Measurements from ENCODE around the gene FAM98A. TPM values are rescaled to one million over a fixed set of nuclear protein-coding genes. Genes with fewer than 3 reads are reported as not detected.

The FAM98A gene
- 10 to 100 TPM; 19.9 to 53.2 (median 21.3) TPM for total RNA-seq
- polyA plus RNA-seq = 10 to 100 TPM; 11.8 to 28.6 (median 16.8) TPM

DNA sequence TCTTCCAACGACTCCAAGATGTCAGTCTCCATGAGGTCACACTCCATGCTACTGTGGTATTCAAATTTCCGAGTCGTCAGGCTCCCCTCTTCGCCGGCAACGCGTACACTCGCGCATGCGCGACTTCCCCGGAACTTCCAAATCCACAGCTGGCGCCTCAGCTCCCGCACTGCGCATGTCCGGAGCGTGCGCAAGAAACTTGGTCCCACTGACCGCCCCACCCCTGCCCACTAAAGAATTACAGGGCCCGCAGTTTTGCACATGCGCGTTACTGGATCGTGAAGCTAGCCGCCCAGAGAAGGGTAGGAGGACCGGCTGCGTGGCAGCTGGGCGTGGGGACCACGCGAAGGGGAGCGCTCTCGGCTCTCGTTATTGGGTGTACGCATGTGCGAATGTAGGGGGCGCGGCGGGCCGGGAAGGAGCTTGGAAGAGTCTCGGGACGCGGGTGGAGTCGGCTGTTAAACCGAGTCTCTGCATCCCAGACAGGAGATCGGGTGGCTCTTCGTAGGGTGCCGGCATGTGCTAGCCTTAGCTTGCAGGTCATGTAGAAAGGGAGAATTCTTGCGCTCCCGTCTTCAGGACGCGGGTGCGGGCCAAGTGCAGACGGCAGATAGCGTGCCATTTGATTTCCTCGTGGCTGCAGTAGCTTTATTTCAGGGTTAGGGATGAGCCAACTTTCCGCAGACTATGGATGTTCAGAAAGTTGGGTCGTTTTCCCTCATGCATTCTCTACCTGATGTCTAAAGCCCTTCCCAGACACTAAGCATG, at the start of gene FAM98A:
FAM98A (minus strand) TSS at position 125 of the 768 bp plus-strand sequence; CDS start at position 47, 78 bp downstream.
- peak within 1 kb of the TSS; percentile 86 to 96 (median 88) for H3K4me3 ChIP-seq
- H3K27ac ChIP-seq = peak within 1 kb of the TSS; percentile 86 to 90 (median 88)
- intact Hi-C loops (cut with DNase I) = no loop called here
- WGBS, 2 donors = 0 to 1% methylated on average over 56 of the region's 56 CpGs
- DNase-seq = peak; percentile 99
- no peaks in the 10 kb centered on the region for H3K9me3 ChIP-seq
- H3K27me3 ChIP-seq = no peaks in the 10 kb centered on the region
- TF ChIP-seq, protein P1, sequence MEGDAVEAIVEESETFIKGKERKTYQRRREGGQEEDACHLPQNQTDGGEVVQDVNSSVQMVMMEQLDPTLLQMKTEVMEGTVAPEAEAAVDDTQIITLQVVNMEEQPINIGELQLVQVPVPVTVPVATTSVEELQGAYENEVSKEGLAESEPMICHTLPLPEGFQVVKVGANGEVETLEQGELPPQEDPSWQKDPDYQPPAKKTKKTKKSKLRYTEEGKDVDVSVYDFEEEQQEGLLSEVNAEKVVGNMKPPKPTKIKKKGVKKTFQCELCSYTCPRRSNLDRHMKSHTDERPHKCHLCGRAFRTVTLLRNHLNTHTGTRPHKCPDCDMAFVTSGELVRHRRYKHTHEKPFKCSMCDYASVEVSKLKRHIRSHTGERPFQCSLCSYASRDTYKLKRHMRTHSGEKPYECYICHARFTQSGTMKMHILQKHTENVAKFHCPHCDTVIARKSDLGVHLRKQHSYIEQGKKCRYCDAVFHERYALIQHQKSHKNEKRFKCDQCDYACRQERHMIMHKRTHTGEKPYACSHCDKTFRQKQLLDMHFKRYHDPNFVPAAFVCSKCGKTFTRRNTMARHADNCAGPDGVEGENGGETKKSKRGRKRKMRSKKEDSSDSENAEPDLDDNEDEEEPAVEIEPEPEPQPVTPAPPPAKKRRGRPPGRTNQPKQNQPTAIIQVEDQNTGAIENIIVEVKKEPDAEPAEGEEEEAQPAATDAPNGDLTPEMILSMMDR (IDR thresholded peaks at IDR 0.05) = no peak
- peak; percentile 50 to 78 (median 74) for TF ChIP-seq POLR2AphosphoS5 (IDR thresholded peaks at IDR 0.05)
- TF ChIP-seq POLR2A (IDR thresholded peaks at IDR 0.05) = no peak
- TF ChIP-seq EP300 (IDR thresholded peaks at IDR 0.05) = no peak
- H3K36me3 ChIP-seq = peaks cover 0 to 6% (median 0%) of the 10 kb centered on the region in 4 donors
- peaks cover 0 to 26% (median 15%) of the 10 kb centered on the region in 4 donors for H3K4me1 ChIP-seq

DNA sequence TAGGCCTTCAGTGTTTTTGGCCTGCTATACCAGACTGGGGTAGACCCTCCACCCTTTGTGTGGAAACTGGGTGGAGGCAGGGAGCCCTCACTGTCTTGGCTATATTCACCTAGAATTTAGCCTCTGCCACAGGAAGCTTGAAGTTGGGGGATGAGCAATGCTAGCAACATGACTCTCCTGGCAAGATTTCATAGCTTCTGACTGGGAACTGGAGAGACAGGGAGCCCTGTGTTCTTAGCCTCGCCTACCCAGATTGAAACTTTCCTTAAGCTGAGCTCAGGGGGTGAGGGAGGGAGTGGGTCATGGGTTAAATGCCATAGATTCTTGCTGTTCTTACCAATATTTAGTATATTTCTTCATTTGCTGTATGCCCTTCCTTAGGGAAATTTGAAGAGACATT, 46.8 kb upstream of the FAM98A start:
- TF ChIP-seq POLR2A (IDR thresholded peaks at IDR 0.05) (no peak), POLR2AphosphoS5 (IDR thresholded peaks at IDR 0.05) (no peak), EP300 (IDR thresholded peaks at IDR 0.05) (no peak)
- TF ChIP-seq, protein P1 (IDR thresholded peaks at IDR 0.05) = no peak
- H3K27me3 ChIP-seq = no peaks in the 10 kb centered on the region
- no peak overlapping the region for H3K27ac ChIP-seq
- H3K36me3 ChIP-seq = no peaks in the 10 kb centered on the region
- no peaks in the 10 kb centered on the region for H3K9me3 ChIP-seq
- H3K4me1 ChIP-seq = no peaks in the 10 kb centered on the region
- no peak for DNase-seq
- WGBS, 2 donors = 21 to 54% methylated on average over 1 of the region's 1 CpG
- no peak overlapping the region for H3K4me3 ChIP-seq
- intact Hi-C loops (cut with DNase I) = no loop called here

DNA sequence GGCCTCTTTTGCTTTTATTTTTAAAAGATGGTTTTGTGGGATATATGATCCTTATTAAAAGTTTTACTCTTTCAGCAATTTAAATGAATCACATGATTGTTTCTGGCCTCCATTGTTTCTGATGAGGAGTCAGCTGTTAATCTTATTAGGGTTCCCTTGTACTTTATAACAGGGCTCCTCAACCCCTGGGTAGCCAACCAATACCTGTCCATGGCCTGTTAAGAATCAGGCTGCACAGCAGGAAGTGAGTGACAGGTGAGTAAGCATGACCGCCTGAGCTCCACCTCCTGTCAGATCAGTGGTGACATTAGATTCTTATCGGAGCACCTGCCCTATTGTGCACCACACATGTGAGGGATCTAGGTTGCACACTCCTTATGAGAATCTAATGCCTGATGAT, 45.1 kb upstream of the FAM98A start:
- no peak for DNase-seq
- H3K36me3 ChIP-seq = no peaks in the 10 kb centered on the region
- intact Hi-C loops (cut with DNase I) = no loop called here
- WGBS, 2 donors = 89 to 97% methylated on average over 2 of the region's 2 CpGs
- no peaks in the 10 kb centered on the region for H3K27me3 ChIP-seq
- no peaks in the 10 kb centered on the region for H3K9me3 ChIP-seq
- no peak overlapping the region for H3K27ac ChIP-seq
- H3K4me3 ChIP-seq = no peak overlapping the region
- no peaks in the 10 kb centered on the region for H3K4me1 ChIP-seq
- no peak for TF ChIP-seq POLR2A (IDR thresholded peaks at IDR 0.05)
- no peak for TF ChIP-seq EP300 (IDR thresholded peaks at IDR 0.05)
- no peak for TF ChIP-seq POLR2AphosphoS5 (IDR thresholded peaks at IDR 0.05)
- TF ChIP-seq, protein P1 (IDR thresholded peaks at IDR 0.05) = no peak

- WGBS, 2 donors = 38 to 42% methylated on average over 1 of the region's 1 CpG
- Histone ChIP-seq H3K9me3 (no peaks in the 10 kb centered on the region), H3K4me1 (no peaks in the 10 kb centered on the region), H3K4me3 (no peak overlapping the region), H3K27ac (no peak overlapping the region), H3K27me3 (no peaks in the 10 kb centered on the region), H3K36me3 (no peaks in the 10 kb centered on the region)
- intact Hi-C loops (cut with DNase I) = no loop called here
- TF ChIP-seq POLR2AphosphoS5 (IDR thresholded peaks at IDR 0.05) (no peak), POLR2A (IDR thresholded peaks at IDR 0.05) (no peak), EP300 (IDR thresholded peaks at IDR 0.05) (no peak)
- TF ChIP-seq, protein P1 (IDR thresholded peaks at IDR 0.05) = no peak
- DNase-seq = no peak
Measured at GRCh38 chr2:33636001-33636400, 36.9 kb upstream of the FAM98A start.

All from sigmoid colon (tissue), 7 donors.